ENCODE results near the gene P4HA3.
"Not testable (repeated sequence)": the region's sequence is repeated elsewhere in the genome, so short reads cannot be mapped to it uniquely, and the experiment has no call there.

The P4HA3 gene

DNA sequence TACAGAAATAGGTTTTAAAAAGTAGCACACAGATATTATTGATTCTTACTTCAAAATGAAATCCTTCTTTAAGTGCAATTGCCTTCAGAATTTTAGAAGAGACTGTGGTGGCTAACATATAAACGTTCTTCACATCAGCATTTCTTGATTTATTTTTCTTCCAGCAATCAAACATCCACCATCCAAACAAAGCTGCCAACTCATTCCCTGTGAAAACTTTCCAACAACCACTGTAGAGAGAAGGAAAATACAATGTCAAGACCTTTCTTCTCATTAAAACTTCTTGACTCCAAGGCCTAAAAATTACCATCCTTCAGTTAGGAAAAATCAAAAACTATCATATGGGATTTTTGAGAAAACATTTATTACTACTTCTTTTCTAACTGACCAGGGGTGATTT, 34.0 kb upstream of the P4HA3 start:
- no peak for DNase-seq (ENCODE audit: extremely low spot score)
- ChIA-PET POLR2A (no interaction called here), CTCF (interaction anchor here (0.5 kb wide), 1 partner anchor 11 kb away, joined by 3 read pairs; no protein-coding TSS in a partner anchor)
- no peak for TF ChIP-seq PKNOX1 (IDR thresholded peaks at IDR 0.05)
- TF ChIP-seq SP1 (IDR thresholded peaks at IDR 0.05): no peak
- TF ChIP-seq LEF1 (IDR thresholded peaks at IDR 0.05; ENCODE audit: borderline replicate concordance): no peak
- no peak for TF ChIP-seq NFRKB (IDR thresholded peaks at IDR 0.05)
- no peak for TF ChIP-seq ARNT (IDR thresholded peaks at IDR 0.05)
- no peak for TF ChIP-seq FOXM1 (IDR thresholded peaks at IDR 0.05; ENCODE audit: borderline replicate concordance)
- no peak for TF ChIP-seq FOXA1 (IDR thresholded peaks at IDR 0.05)
- TF ChIP-seq ZNF384 (IDR thresholded peaks at IDR 0.05): no peak
- TF ChIP-seq SUZ12 (IDR thresholded peaks at IDR 0.05): no peak
- TF ChIP-seq ELF4 (IDR thresholded peaks at IDR 0.05): no peak
- TF ChIP-seq L3MBTL2 (conservative IDR thresholded peaks at IDR 0.05): no peak
- TF ChIP-seq CTBP1 (IDR thresholded peaks at IDR 0.05; ENCODE audit: borderline replicate concordance): no peak
- no peak for TF ChIP-seq HDGF (IDR thresholded peaks at IDR 0.05; ENCODE audit: borderline replicate concordance)
- TF ChIP-seq FOXK2 (IDR thresholded peaks at IDR 0.05): no peak
- no peak for TF ChIP-seq TARDBP (IDR thresholded peaks at IDR 0.05)
- TF ChIP-seq BHLHE40 (IDR thresholded peaks at IDR 0.05; ENCODE audit: borderline replicate concordance): no peak

- DNase-seq (ENCODE audit: extremely low spot score): no peak
- POLR2A ChIA-PET: no interaction called here
- TF ChIP-seq ARNT (IDR thresholded peaks at IDR 0.05) (no peak), FOXK2 (IDR thresholded peaks at IDR 0.05) (no peak), BHLHE40 (IDR thresholded peaks at IDR 0.05; ENCODE audit: borderline replicate concordance) (no peak), FOXA1 (IDR thresholded peaks at IDR 0.05) (no peak)
- CTCF ChIA-PET: no interaction called here
Measured at GRCh38 chr11:74341921-74342320, 30.5 kb upstream of the P4HA3 start.

DNA sequence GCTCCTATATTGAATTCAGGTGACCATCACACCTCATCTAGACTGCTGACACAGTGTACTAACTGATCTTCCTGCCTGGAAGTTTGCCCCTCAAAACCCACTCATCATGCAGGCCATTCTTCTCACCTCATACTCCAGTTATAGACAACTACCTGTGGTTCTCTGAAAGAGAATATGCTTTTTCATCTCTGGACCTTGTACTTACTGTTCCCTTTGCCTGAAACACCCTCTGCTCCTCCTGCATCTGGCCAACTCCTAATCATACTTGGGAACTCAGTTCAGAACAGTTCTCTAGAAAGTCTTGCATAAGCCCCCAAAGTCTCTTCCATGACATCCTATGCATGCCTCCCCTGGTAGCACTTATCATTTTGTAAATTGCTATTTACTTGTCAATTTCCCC, 28.2 kb upstream of the P4HA3 start:
- TF ChIP-seq SP1 (IDR thresholded peaks at IDR 0.05): no peak
- CTCF ChIA-PET: no interaction called here
- POLR2A ChIA-PET: no interaction called here
- no peak for DNase-seq (ENCODE audit: extremely low spot score)

- CTCF ChIA-PET: no interaction called here
- TF ChIP-seq FOXA1 (IDR thresholded peaks at IDR 0.05) (no peak), ZNF384 (IDR thresholded peaks at IDR 0.05) (no peak), CTBP1 (IDR thresholded peaks at IDR 0.05; ENCODE audit: borderline replicate concordance) (no peak), L3MBTL2 (conservative IDR thresholded peaks at IDR 0.05) (no peak), NFRKB (IDR thresholded peaks at IDR 0.05) (no peak), ARNT (IDR thresholded peaks at IDR 0.05) (no peak), SUZ12 (IDR thresholded peaks at IDR 0.05) (no peak), SP1 (IDR thresholded peaks at IDR 0.05) (no peak), HDGF (IDR thresholded peaks at IDR 0.05; ENCODE audit: borderline replicate concordance) (no peak), PKNOX1 (IDR thresholded peaks at IDR 0.05) (no peak), ELF4 (IDR thresholded peaks at IDR 0.05) (no peak), BHLHE40 (IDR thresholded peaks at IDR 0.05; ENCODE audit: borderline replicate concordance) (no peak), FOXK2 (IDR thresholded peaks at IDR 0.05) (no peak), TARDBP (IDR thresholded peaks at IDR 0.05) (no peak), LEF1 (IDR thresholded peaks at IDR 0.05; ENCODE audit: borderline replicate concordance) (no peak), FOXM1 (IDR thresholded peaks at IDR 0.05; ENCODE audit: borderline replicate concordance) (no peak)
- no peak for DNase-seq (ENCODE audit: extremely low spot score)
- POLR2A ChIA-PET: no interaction called here
Measured at GRCh38 chr11:74338963-74339362, 27.5 kb upstream of the P4HA3 start.

DNA sequence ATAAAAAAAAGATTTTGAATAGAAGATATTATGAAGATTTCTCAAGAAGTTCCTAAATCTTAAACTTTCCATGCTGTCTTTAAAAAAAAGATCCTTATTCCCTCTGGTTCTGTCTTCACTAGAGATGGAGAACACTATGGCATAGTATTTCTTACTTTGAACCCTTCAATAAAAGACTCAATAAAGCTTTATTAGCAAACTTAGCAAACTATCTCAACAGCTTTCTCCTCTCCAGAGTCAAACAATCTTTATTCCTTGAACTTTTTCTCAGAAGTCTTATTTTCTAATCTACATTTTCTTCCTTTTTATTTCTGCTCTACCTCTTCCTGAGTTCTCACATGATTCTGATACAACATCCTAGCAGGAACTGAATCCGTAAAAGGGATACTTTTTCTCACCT, 21.8 kb upstream of the P4HA3 start:
- ChIA-PET CTCF (no interaction called here), POLR2A (interaction anchor here (1.0 kb wide), 1 partner anchor 65 kb away, joined by 4 read pairs; the partner anchor contains the start of gene PGM2L1)
- TF ChIP-seq FOXA1 (IDR thresholded peaks at IDR 0.05): no peak
- no peak for TF ChIP-seq L3MBTL2 (conservative IDR thresholded peaks at IDR 0.05)
- no peak for TF ChIP-seq SP1 (IDR thresholded peaks at IDR 0.05)
- TF ChIP-seq FOXK2 (IDR thresholded peaks at IDR 0.05): no peak
- no peak for TF ChIP-seq TARDBP (IDR thresholded peaks at IDR 0.05)
- no peak for TF ChIP-seq BHLHE40 (IDR thresholded peaks at IDR 0.05; ENCODE audit: borderline replicate concordance)
- TF ChIP-seq HDGF (IDR thresholded peaks at IDR 0.05; ENCODE audit: borderline replicate concordance): no peak
- TF ChIP-seq ZNF384 (IDR thresholded peaks at IDR 0.05): no peak
- TF ChIP-seq PKNOX1 (IDR thresholded peaks at IDR 0.05): no peak
- no peak for TF ChIP-seq ARNT (IDR thresholded peaks at IDR 0.05)
- DNase-seq (ENCODE audit: extremely low spot score): no peak

- no peak for DNase-seq (ENCODE audit: extremely low spot score)
- POLR2A ChIA-PET: no interaction called here
- no peak for TF ChIP-seq ARNT (IDR thresholded peaks at IDR 0.05)
- TF ChIP-seq L3MBTL2 (conservative IDR thresholded peaks at IDR 0.05): no peak
- no peak for TF ChIP-seq CTBP1 (IDR thresholded peaks at IDR 0.05; ENCODE audit: borderline replicate concordance)
- TF ChIP-seq FOXM1 (IDR thresholded peaks at IDR 0.05; ENCODE audit: borderline replicate concordance): no peak
- TF ChIP-seq TARDBP (IDR thresholded peaks at IDR 0.05): no peak
- TF ChIP-seq ELF4 (IDR thresholded peaks at IDR 0.05): no peak
- TF ChIP-seq FOXK2 (IDR thresholded peaks at IDR 0.05): no peak
- TF ChIP-seq SUZ12 (IDR thresholded peaks at IDR 0.05): no peak
- no peak for TF ChIP-seq SP1 (IDR thresholded peaks at IDR 0.05)
- TF ChIP-seq ZNF384 (IDR thresholded peaks at IDR 0.05): no peak
- CTCF ChIA-PET: no interaction called here
Measured at GRCh38 chr11:74332291-74332690, 20.9 kb upstream of the P4HA3 start.

- POLR2A ChIA-PET: not testable (repeated sequence)
Measured at GRCh38 chr11:74331000-74331399, 19.6 kb upstream of the P4HA3 start.

More at GRCh38 chr11:74331000-74331399, 19.6 kb upstream of the P4HA3 start:
- DNase-seq (ENCODE audit: extremely low spot score); CTCF ChIA-PET: not testable (repeated sequence)
